GM19099 (cell line): Measurements from ENCODE around the gene FGF12.

Experiments
- POLR2A ChIP-seq: IDR thresholded peaks from 3 replicates; pipeline ENCODE4 v1.6.1; 2011; ENCODE audit warnings: low read depth; ENCODE audit not compliant: insufficient read length; ENCODE audit errors: extremely low read depth

The FGF12 gene

DNA sequence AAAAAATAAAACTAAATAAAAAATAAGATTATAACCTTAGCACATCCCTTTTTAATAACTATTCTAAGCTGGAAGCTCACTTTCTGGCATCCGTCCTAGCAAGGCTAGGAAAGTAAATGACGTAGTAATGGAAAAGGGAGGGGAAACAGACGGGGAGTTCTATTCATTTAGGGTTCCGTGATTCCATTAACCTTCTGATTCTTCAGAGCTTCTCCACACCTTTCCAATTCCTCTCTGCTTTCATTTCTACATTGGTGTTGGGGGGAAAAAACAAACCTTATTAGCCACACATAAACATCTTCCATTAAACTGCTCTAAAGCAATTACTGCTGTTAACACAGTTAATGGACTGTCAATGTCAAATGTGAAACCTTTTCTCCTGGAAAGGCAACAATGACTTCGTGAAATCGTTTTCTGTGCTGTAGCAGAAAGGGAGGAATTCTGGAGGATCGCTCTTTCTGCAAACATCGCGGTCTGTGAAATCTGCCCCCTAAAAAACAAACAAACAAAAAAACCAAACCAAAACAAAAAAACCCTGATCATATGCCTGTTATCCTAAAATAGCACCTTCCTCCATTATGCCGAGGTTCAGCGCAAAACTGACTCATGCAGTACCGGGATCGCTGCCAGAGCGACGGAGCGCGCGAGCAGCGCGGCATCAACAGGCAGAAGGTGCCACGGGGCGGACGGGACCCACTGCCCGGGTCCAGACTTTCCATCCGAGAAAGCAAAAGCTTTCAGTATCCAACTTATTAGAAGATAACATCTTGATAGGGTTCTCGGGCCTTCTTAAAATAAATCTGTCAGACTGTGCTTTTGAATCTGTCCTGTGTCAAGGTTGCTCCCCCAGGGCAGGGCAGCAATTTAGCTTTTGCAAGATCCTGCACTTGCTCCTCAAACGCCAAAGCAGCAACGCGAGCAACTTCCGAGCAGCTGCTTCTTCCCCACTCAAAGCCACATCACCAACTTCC, 156.2 kb downstream of the FGF12 start:
- no peak for TF ChIP-seq POLR2A

- TF ChIP-seq POLR2A, result no peak
Measured at GRCh38 chr3:192570315-192570714, 157.0 kb downstream of the FGF12 start.

GRCh38 chr3:192566706-192567290, 160.5 kb downstream of the FGF12 start:
- no peak for TF ChIP-seq POLR2A

- TF ChIP-seq POLR2A, result no peak
Measured at GRCh38 chr3:192564611-192565010, 162.7 kb downstream of the FGF12 start.

GRCh38 chr3:192563417-192563816, 163.9 kb downstream of the FGF12 start:
- TF ChIP-seq POLR2A, result no peak

DNA sequence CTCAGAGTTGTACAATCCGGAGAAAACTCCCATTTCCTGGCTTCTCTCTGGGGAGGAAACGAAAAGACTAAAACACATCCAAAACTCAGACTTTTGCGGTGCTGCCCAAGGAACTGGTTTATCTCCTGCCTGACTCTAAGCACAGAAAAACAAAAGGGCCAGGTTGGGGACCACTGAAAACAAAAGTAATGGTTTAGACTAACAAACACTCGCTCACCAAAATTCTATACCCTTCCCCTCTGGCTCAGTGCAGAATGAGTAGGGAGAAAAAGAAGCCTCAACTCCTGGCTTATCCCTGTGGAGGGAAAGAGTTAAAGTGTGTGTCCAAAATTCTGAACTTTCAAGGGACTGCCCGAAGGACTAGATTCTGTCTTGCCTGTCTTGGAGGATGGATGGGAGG, 173.6 kb downstream of the FGF12 start:
- no peak for TF ChIP-seq POLR2A

DNA sequence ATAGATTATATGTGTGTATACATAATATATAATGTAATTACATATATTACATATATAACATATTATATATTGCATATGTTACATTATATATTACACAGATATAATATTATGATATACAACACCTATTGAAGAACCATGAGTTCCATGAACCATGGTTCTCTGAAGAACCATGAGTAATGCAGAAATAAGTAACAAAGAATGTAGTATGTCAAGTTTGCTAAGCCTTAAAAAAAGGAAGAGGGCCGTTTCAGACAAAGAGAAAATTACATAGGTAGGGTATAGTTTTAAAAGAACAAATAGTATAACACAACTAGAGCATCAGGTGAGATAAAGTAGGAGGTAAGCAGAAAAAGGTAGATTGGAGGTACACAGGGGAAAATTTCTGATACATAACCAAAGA, 177.0 kb downstream of the FGF12 start:
- TF ChIP-seq POLR2A, result no peak

DNA sequence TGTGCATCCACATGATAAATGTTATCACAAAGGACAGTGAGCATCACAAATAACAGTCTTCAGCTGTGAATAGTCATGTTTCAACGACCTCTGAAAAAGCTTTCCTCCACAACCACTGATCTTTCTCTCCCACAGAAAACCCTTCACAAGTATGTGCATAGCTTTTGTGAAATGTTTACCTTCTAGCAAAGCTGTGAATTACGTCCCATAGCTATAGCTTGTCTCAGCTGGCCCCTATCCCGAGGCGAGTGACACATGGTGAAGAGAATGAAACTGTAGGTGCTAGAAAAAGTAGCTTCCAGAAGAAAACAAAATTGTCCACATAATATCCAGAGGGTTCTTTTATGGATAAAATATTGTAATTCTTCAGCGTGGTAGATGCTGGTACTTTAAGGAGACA, 182.0 kb downstream of the FGF12 start:
- TF ChIP-seq POLR2A, result no peak

- TF ChIP-seq POLR2A, result no peak
Measured at GRCh38 chr3:192543163-192543562, 184.2 kb downstream of the FGF12 start.

- no peak for TF ChIP-seq POLR2A
Measured at GRCh38 chr3:192516820-192517219, 210.5 kb downstream of the FGF12 start.

DNA sequence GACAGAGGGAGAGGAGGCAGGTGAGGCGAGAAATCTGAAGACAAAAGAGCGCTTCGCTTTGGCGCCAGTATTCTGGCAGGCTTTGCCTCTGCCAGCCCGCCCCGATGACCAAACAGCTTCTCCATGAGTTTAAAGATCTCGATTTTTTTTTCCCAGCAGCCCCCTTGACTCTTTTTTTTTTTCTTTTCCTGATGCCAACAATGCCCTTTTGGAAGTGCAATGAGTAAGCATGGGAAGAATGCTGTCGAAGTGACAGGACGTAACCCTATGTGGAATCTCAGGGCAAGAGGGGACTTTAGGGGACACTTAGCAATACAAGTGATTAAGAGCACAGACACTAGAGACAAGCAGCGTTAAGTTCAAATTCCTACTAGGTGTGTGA, 211.7 kb downstream of the FGF12 start:
- TF ChIP-seq POLR2A, result no peak

- no peak for TF ChIP-seq POLR2A
Measured at GRCh38 chr3:192514754-192515663, 212.3 kb downstream of the FGF12 start.

DNA sequence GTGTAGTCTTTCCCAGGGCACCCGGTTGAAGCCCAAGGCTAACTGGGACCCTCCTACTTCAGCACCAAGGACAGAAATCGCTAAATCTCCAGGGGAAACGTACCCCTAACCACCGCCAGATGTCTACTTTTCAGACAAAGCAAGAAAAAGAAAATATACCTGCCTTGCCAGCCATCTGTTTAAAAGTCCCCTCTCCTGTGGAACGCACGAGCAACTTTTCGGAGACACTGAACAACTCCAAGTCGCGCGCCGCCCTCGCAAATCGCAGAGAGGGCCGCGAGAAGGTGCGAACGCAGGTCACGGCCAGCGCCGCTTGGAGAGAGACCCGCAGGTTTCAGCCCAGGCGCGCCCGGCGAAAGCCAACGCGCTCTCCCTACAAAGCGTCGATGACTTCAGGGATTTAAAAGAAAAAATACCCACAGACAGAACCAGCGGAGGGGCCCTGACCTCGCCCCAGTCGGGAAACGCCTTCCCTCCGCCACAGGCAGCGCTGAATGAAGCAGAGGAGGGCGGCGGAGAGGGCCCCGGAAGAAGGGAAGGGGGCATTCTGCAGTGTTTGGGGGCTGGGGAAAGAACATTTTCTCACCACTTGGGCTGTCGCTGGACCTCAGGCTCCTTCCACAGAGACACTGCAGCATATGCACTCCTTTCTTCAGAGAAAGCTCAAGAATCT, 213.1 kb downstream of the FGF12 start:
- TF ChIP-seq POLR2A, result no peak

GRCh38 chr3:192505731-192506130, 221.6 kb downstream of the FGF12 start:
- TF ChIP-seq POLR2A, result no peak

DNA sequence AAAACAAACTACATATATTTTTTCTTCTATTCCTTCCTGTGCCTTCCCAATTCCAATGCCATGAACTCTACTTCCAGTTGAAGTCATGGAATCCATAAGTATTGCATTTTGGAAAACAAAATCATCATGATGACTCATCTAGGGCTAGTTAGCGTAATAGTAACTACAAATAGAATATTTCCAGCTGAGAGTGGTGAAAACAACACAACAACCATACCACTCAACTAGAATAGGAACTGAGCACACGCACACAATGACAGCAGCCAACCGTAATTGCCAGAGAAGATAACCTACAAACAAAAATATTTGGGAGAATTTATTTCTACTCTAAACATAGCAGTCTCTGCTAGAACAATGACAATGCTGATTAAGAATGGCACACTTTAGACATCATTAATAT, 225.9 kb downstream of the FGF12 start:
- TF ChIP-seq POLR2A, result no peak
